ENCODE results near the gene ALDH1A3. TPM values are rescaled to one million over a fixed set of nuclear protein-coding genes. Genes with fewer than 3 reads are reported as not detected.

The ALDH1A3 gene
- total RNA-seq, 4 donors from 2014 or later: 6.7 to 39.4 (median 17.9) TPM

- Histone ChIP-seq H3K27ac (no peak overlapping the region), H3K36me3 (no peaks in the 10 kb centered on the region), H3K4me1 (peaks cover 0 to 9% (median 2%) of the 10 kb centered on the region in 4 donors), H3K4me3 (no peak overlapping the region), H3K27me3 (no peaks in the 10 kb centered on the region), H3K9me3 (no peaks in the 10 kb centered on the region)
- no peak for TF ChIP-seq POLR2A (IDR thresholded peaks at IDR 0.05)
- TF ChIP-seq POLR2AphosphoS5 (IDR thresholded peaks at IDR 0.05): no peak
- no peak for TF ChIP-seq EP300 (IDR thresholded peaks at IDR 0.05; ENCODE audit: low read depth)
- TF ChIP-seq CTCF (IDR thresholded peaks at IDR 0.05): no peak
- 92 to 100% methylated on average over 1 to 6 of the region's 6 CpGs for WGBS, 2 donors (ENCODE audit: low coverage in 1 of 2)
- no peak for DNase-seq
- intact Hi-C loops (cut with DNase I; ENCODE audit: low total_unique reads): loop anchor here (5.0 kb wide), 1 partner anchor 717 kb away; no protein-coding TSS in a partner anchor
- in situ Hi-C loops (cut with MboI; ENCODE audit: low pct_ligation_motif_present in 1 of 4, low pct_unique_long_range_greater_than_20kb in 1 of 4, low sequenced_read_pairs in 3 of 4): no loop called here
Measured at GRCh38 chr15:100944986-100945385, 65.4 kb downstream of the ALDH1A3 start.

- Histone ChIP-seq H3K9me3 (no peaks in the 10 kb centered on the region), H3K27me3 (no peaks in the 10 kb centered on the region), H3K36me3 (no peaks in the 10 kb centered on the region), H3K4me3 (no peak overlapping the region), H3K27ac (no peak overlapping the region), H3K4me1 (peaks cover 0 to 9% (median 5%) of the 10 kb centered on the region in 4 donors)
- no peak for DNase-seq
- WGBS, 2 donors (ENCODE audit: low coverage in 1 of 2): 74 to 77% methylated on average over 8 to 10 of the region's 10 CpGs
- TF ChIP-seq POLR2AphosphoS5 (IDR thresholded peaks at IDR 0.05) (no peak), POLR2A (IDR thresholded peaks at IDR 0.05) (no peak), CTCF (IDR thresholded peaks at IDR 0.05) (no peak), EP300 (IDR thresholded peaks at IDR 0.05; ENCODE audit: low read depth) (no peak)
- in situ Hi-C loops (cut with MboI; ENCODE audit: low pct_ligation_motif_present in 1 of 4, low pct_unique_long_range_greater_than_20kb in 1 of 4, low sequenced_read_pairs in 3 of 4) (no loop called here), intact Hi-C loops (cut with DNase I; ENCODE audit: low total_unique reads) (loop anchor here (5.0 kb wide), 1 partner anchor 714 kb away; no protein-coding TSS in a partner anchor)
Measured at GRCh38 chr15:100947760-100948429, 68.3 kb downstream of the ALDH1A3 start.

- 86 to 92% methylated on average over 3 of the region's 3 CpGs for WGBS, 2 donors (ENCODE audit: low coverage in 1 of 2)
- intact Hi-C loops (cut with DNase I; ENCODE audit: low total_unique reads): loop anchor here (5.0 kb wide), 1 partner anchor 714 kb away; no protein-coding TSS in a partner anchor
Measured at GRCh38 chr15:100948430-100948762, 68.8 kb downstream of the ALDH1A3 start.

GRCh38 chr15:100949691-100950090 is 70.1 kb downstream of the ALDH1A3 start:
- no peak overlapping the region for H3K4me3 ChIP-seq
- no peak for DNase-seq
- TF ChIP-seq POLR2A (IDR thresholded peaks at IDR 0.05) (no peak), EP300 (IDR thresholded peaks at IDR 0.05; ENCODE audit: low read depth) (no peak), POLR2AphosphoS5 (IDR thresholded peaks at IDR 0.05) (no peak), CTCF (IDR thresholded peaks at IDR 0.05) (no peak)
- no peaks in the 10 kb centered on the region for H3K36me3 ChIP-seq
- in situ Hi-C loops (cut with MboI; ENCODE audit: low pct_ligation_motif_present in 1 of 4, low pct_unique_long_range_greater_than_20kb in 1 of 4, low sequenced_read_pairs in 3 of 4) (no loop called here), intact Hi-C loops (cut with DNase I; ENCODE audit: low total_unique reads) (loop anchor here (5.0 kb wide), 1 partner anchor 713 kb away; no protein-coding TSS in a partner anchor)
- no peak overlapping the region for H3K27ac ChIP-seq
- 93 to 98% methylated on average over 1 of the region's 1 CpG for WGBS, 2 donors (ENCODE audit: low coverage in 1 of 2)
- H3K4me1 ChIP-seq: peaks cover 0 to 3% (median 1%) of the 10 kb centered on the region in 4 donors
- no peaks in the 10 kb centered on the region for H3K27me3 ChIP-seq
- H3K9me3 ChIP-seq: no peaks in the 10 kb centered on the region

More at GRCh38 chr15:100948430-100948762, 68.8 kb downstream of the ALDH1A3 start:
- H3K4me1 ChIP-seq: peaks cover 0 to 9% (median 5%) of the 10 kb centered on the region in 4 donors
- no peaks in the 10 kb centered on the region for H3K27me3 ChIP-seq
- H3K4me3 ChIP-seq: no peak overlapping the region
- H3K36me3 ChIP-seq: no peaks in the 10 kb centered on the region
- no peak overlapping the region for H3K27ac ChIP-seq
- DNase-seq: no peak
- in situ Hi-C loops (cut with MboI; ENCODE audit: low pct_ligation_motif_present in 1 of 4, low pct_unique_long_range_greater_than_20kb in 1 of 4, low sequenced_read_pairs in 3 of 4): no loop called here
- no peaks in the 10 kb centered on the region for H3K9me3 ChIP-seq
- TF ChIP-seq EP300 (IDR thresholded peaks at IDR 0.05; ENCODE audit: low read depth) (no peak), POLR2A (IDR thresholded peaks at IDR 0.05) (no peak), POLR2AphosphoS5 (IDR thresholded peaks at IDR 0.05) (no peak), CTCF (IDR thresholded peaks at IDR 0.05) (no peak)
